H9 (cell line): ENCODE results near the gene AIFM1. TPM values are rescaled to one million over a fixed set of nuclear protein-coding genes. Genes with fewer than 3 reads are reported as not detected.

Source experiments
- DNase-seq: peaks from one replicate; pipeline ENCODE4 v3.0.0-alpha.2; 2017
- H2AFZ ChIP-seq: one replicate; pipeline ENCODE4 v1.6.1; 2013; ENCODE audit warnings: mild to moderate bottlenecking, low read length, control low read depth, moderate library complexity
- H2AK5ac ChIP-seq: 2 replicates; pipeline ENCODE4 v1.6.1; 2013; ENCODE audit warnings: low read length, control low read depth, mixed read lengths; ENCODE audit not compliant: insufficient read length
- H2BK120ac ChIP-seq: one replicate; pipeline ENCODE4 v1.6.1; 2013; ENCODE audit warnings: low read depth, mild to moderate bottlenecking, low read length, control low read depth, inconsistent platforms; ENCODE audit not compliant: poor library complexity, severe bottlenecking
- H2BK12ac ChIP-seq: 2 replicates; pipeline ENCODE4 v1.6.1; 2013; ENCODE audit warnings: low read length, control low read depth, mixed read lengths, low read depth; ENCODE audit not compliant: insufficient read length
- H2BK15ac ChIP-seq: 2 replicates; pipeline ENCODE4 v1.6.1; 2013; ENCODE audit warnings: low read depth, low read length, control low read depth
- H2BK20ac ChIP-seq: one replicate; pipeline ENCODE4 v1.6.1; 2013; ENCODE audit warnings: low read depth, mild to moderate bottlenecking, low read length, control low read depth, inconsistent platforms; ENCODE audit not compliant: poor library complexity, severe bottlenecking
- H2BK5ac ChIP-seq: 2 replicates; pipeline ENCODE4 v1.6.1; 2013; ENCODE audit warnings: low read length, control low read depth, mixed read lengths; ENCODE audit not compliant: insufficient read length
- H3K14ac ChIP-seq: 2 replicates; pipeline ENCODE4 v1.6.1; 2013; ENCODE audit warnings: low read length, control low read depth; ENCODE audit not compliant: insufficient read depth
- H3K18ac ChIP-seq: 2 replicates; pipeline ENCODE4 v1.6.1; 2013; ENCODE audit warnings: low read depth, mild to moderate bottlenecking, mixed read lengths, low read length, control low read depth; ENCODE audit not compliant: insufficient read length
- H3K23ac ChIP-seq: 2 replicates; pipeline ENCODE4 v1.6.1; 2013; ENCODE audit warnings: low read length, control low read depth, mixed read lengths, low read depth; ENCODE audit not compliant: insufficient read length
- H3K23me2 ChIP-seq: 2 replicates; pipeline ENCODE4 v1.6.1; 2013; ENCODE audit warnings: low read depth, mild to moderate bottlenecking, mixed read lengths, low read length, control low read depth; ENCODE audit not compliant: insufficient read length, poor library complexity, severe bottlenecking
- H3K27ac ChIP-seq: 2 replicates; pipeline ENCODE4 v1.5.1; 2013; ENCODE audit warnings: low read length, control low read depth, mixed read lengths, low read depth; ENCODE audit not compliant: insufficient read length
- H3K27me3 ChIP-seq: 2 replicates; pipeline ENCODE4 v1.6.1; 2013; ENCODE audit warnings: low read length, control low read depth, inconsistent platforms; ENCODE audit not compliant: insufficient read depth
- H3K4ac ChIP-seq: 2 replicates; pipeline ENCODE4 v1.6.1; 2013; ENCODE audit warnings: low read depth, mild to moderate bottlenecking, control low read depth, inconsistent platforms, low read length, moderate library complexity
- H3K4me1 ChIP-seq: 2 replicates; pipeline ENCODE4 v1.6.1; 2013; ENCODE audit warnings: low read length, control low read depth, inconsistent platforms; ENCODE audit not compliant: insufficient read depth
- H3K4me2 ChIP-seq: 2 replicates; pipeline ENCODE4 v1.6.1; 2013; ENCODE audit warnings: low read length, control low read depth, mixed read lengths; ENCODE audit not compliant: insufficient read length, insufficient read depth
- H3K56ac ChIP-seq: 2 replicates; pipeline ENCODE4 v1.6.1; 2013; ENCODE audit warnings: low read depth, mild to moderate bottlenecking, mixed read lengths, low read length, control low read depth; ENCODE audit not compliant: insufficient read length
- H3K79me1 ChIP-seq: 2 replicates; pipeline ENCODE4 v1.6.1; 2013; ENCODE audit warnings: low read depth, mild to moderate bottlenecking, moderate library complexity, low read length, control low read depth, inconsistent platforms; ENCODE audit not compliant: insufficient read depth, poor library complexity, severe bottlenecking
- H3K79me2 ChIP-seq: 2 replicates; pipeline ENCODE4 v1.6.1; 2013; ENCODE audit warnings: low read length, control low read depth, inconsistent platforms; ENCODE audit not compliant: insufficient read depth
- H3K9ac ChIP-seq: 2 replicates; pipeline ENCODE4 v1.6.1; 2013; ENCODE audit warnings: low read length, control low read depth, mixed read lengths; ENCODE audit not compliant: insufficient read length; ENCODE audit errors: extremely low read depth
- H3K9me3 ChIP-seq: one replicate; pipeline ENCODE4 v1.6.1; 2013; ENCODE audit warnings: low read depth, low read length, inconsistent platforms; ENCODE audit not compliant: control insufficient read depth
- H3T11ph ChIP-seq: one replicate; pipeline ENCODE4 v1.6.1; 2013; ENCODE audit warnings: mild to moderate bottlenecking, low read length, control low read depth, inconsistent platforms
- H4K20me1 ChIP-seq: one replicate; pipeline ENCODE4 v1.6.1; 2013; ENCODE audit not compliant: control insufficient read depth, insufficient read length, insufficient read depth
- H4K5ac ChIP-seq: 2 replicates; pipeline ENCODE4 v1.6.1; 2013; ENCODE audit warnings: low read depth, mild to moderate bottlenecking, mixed read lengths, low read length, control low read depth; ENCODE audit not compliant: insufficient read length
- H4K8ac ChIP-seq: replicated peaks from 2 replicates; pipeline ENCODE4 v1.6.1; 2013; ENCODE audit warnings: low read length, control low read depth, mixed read lengths, low read depth; ENCODE audit not compliant: insufficient read length
- H4K91ac ChIP-seq: 2 replicates; pipeline ENCODE4 v1.6.1; 2013; ENCODE audit warnings: low read depth, mild to moderate bottlenecking, moderate library complexity, mixed read lengths, low read length, control low read depth; ENCODE audit not compliant: insufficient read length
- H3K27ac Mint-ChIP-seq, 3 experiments: 2 replicates in 2 of 3; 3 replicates in 1 of 3; pipeline ENCODE4 v1.8.0; 2020 to 2021; ENCODE audit warnings: mixed read lengths in 3 of 3, mild to moderate bottlenecking in 1 of 3, moderate library complexity in 1 of 3
- H3K27me3 Mint-ChIP-seq: 2 replicates; pipeline ENCODE4 v1.8.0; 2021; ENCODE audit warnings: low read depth, mild to moderate bottlenecking, moderate library complexity, mixed read lengths
- H3K36me3 Mint-ChIP-seq, 3 experiments: 2 replicates in 2 of 3; 3 replicates in 1 of 3; pipeline ENCODE4 v1.8.0; 2020 to 2021; ENCODE audit warnings: low read depth in 3 of 3, mixed read lengths in 3 of 3; ENCODE audit not compliant: insufficient read depth in 1 of 3
- H3K4me1 Mint-ChIP-seq, 2 experiments: 2 replicates each; pipeline ENCODE4 v1.8.0; 2020; ENCODE audit warnings: mixed read lengths in 2 of 2
- H3K4me3 Mint-ChIP-seq, 2 experiments: 2 replicates in 1 of 2; 3 replicates in 1 of 2; pipeline ENCODE4 v1.8.0; 2020 to 2021; ENCODE audit warnings: mild to moderate bottlenecking in 2 of 2, mixed read lengths in 2 of 2, moderate library complexity in 1 of 2
- H3K9me3 Mint-ChIP-seq, 2 experiments: 2 replicates in 1 of 2; 3 replicates in 1 of 2; pipeline ENCODE4 v1.8.0; 2020; ENCODE audit warnings: mild to moderate bottlenecking in 2 of 2, mixed read lengths in 2 of 2, moderate library complexity in 1 of 2
- WGBS: extraction: QIAGEN DNeasy Blood & Tissue Kit; methylation state at CpG from one replicate; pipeline ENCODE4 v1.1.7; 2013; ENCODE audit warnings: missing lambda C conversion rate, low lambda C conversion rate, mixed read lengths; ENCODE audit not compliant: insufficient read length; ENCODE audit errors: extremely low coverage; 5-methylcytosine and 5-hydroxymethylcytosine counted together
- total RNA-seq: library from RNA; stranded (reverse); gene quantifications from 2 replicates; pipeline ENCODE4 v1.2.1, GENCODE V29; 2021
- TF ChIP-seq, protein P1 (sequence below): fragments of 200-600 bp; sonication (generic); conservative IDR thresholded peaks from 3 replicates; pipeline ENCODE4 v1.8.0; 2021; ENCODE audit warnings: antibody characterized with exemption, mild to moderate bottlenecking

The AIFM1 gene
- total RNA-seq, 1 experiment from 2014 or later = 43.7 TPM

DNA sequence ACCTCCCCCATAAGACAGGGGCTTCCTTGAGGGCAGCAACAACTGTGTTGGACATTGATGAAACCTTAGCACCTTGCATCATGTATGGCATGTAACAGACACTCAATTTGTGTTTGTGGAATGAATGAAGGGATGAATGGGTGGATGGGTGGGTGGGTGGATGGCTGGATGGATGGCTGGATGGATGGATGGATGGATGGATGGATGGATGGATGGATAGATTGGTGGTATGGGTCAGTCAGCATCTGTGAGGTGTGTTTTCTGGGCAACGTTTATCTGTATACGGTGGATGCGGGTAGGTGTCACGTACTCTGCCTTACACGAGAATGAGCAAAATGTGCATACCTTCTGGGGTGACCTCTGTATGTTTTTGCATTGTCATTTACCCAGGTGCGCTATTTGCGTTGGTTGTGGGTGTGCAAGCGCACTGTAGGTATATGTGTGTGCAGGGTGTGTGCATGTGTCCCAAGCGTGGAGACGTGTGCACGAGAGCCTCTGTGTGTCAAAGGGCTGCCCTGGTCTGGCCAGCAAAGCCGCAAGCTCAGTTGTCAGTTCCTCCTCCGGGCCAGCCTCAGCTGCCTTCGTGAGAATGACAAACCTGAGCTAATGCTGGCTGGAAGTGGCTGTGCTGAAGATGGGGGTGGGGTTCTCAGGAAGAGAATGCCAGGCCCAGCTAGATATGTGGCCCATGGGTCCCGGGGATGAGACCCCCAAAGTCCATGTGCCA is 81.8 kb downstream of the AIFM1 start:
- 0 out of 2 replicates have a peak, but pooled peaks cover 3% of the 10 kb centered on the region for H3K4me1 ChIP-seq
- H3K9ac ChIP-seq = no peak overlapping the region
- no peak overlapping the region for H3K56ac ChIP-seq
- H3K23me2 ChIP-seq = no peaks in the 10 kb centered on the region
- DNase-seq = no peak
- H3K27ac ChIP-seq = no peak overlapping the region
- Mint-ChIP-seq H3K27me3 (peaks cover 11% of the 10 kb centered on the region), H3K9me3 (peaks cover 0 to 83% of the 10 kb centered on the region in 2 experiments; a peak in 3 of 5 replicates), H3K4me1 (peaks cover 10 to 43% of the 10 kb centered on the region in 2 experiments), H3K27ac (no peak overlapping the region), H3K36me3 (peaks cover 0 to 2% (median 0%) of the 10 kb centered on the region in 3 experiments; a peak in 1 of 7 replicates), H3K4me3 (no peak overlapping the region)
- no peaks in the 10 kb centered on the region for H3K9me3 ChIP-seq
- H2BK120ac ChIP-seq = no peak overlapping the region
- H2BK20ac ChIP-seq = no peak overlapping the region
- H3K79me1 ChIP-seq = no peaks in the 10 kb centered on the region
- no peak overlapping the region for H2BK15ac ChIP-seq
- no peaks in the 10 kb centered on the region for H3K79me2 ChIP-seq
- no peak overlapping the region for H2AK5ac ChIP-seq
- H3K4ac ChIP-seq = no peak overlapping the region
- no peak overlapping the region for H2BK12ac ChIP-seq
- no peak overlapping the region for H3T11ph ChIP-seq
- no peak overlapping the region for H2AFZ ChIP-seq
- no peak overlapping the region for H3K18ac ChIP-seq
- no CpG with 5 or more reads among the region's 15 CpGs for WGBS
- no peaks in the 10 kb centered on the region for H4K20me1 ChIP-seq
- no peak overlapping the region for H4K91ac ChIP-seq
- H4K5ac ChIP-seq = no peak overlapping the region
- H3K4me2 ChIP-seq = no peak overlapping the region
- H3K23ac ChIP-seq = no peak overlapping the region
- TF ChIP-seq, protein P1, sequence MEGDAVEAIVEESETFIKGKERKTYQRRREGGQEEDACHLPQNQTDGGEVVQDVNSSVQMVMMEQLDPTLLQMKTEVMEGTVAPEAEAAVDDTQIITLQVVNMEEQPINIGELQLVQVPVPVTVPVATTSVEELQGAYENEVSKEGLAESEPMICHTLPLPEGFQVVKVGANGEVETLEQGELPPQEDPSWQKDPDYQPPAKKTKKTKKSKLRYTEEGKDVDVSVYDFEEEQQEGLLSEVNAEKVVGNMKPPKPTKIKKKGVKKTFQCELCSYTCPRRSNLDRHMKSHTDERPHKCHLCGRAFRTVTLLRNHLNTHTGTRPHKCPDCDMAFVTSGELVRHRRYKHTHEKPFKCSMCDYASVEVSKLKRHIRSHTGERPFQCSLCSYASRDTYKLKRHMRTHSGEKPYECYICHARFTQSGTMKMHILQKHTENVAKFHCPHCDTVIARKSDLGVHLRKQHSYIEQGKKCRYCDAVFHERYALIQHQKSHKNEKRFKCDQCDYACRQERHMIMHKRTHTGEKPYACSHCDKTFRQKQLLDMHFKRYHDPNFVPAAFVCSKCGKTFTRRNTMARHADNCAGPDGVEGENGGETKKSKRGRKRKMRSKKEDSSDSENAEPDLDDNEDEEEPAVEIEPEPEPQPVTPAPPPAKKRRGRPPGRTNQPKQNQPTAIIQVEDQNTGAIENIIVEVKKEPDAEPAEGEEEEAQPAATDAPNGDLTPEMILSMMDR = no peak
- no peaks in the 10 kb centered on the region for H3K27me3 ChIP-seq
- H3K14ac ChIP-seq = no peak overlapping the region
- H4K8ac ChIP-seq = no peak overlapping the region
- no peak overlapping the region for H2BK5ac ChIP-seq
